HepG2 (cell line): Measurements from ENCODE around the gene TXNRD1. TPM values are rescaled to one million over a fixed set of nuclear protein-coding genes. Genes with fewer than 3 reads are reported as not detected.

Experiments
- ATAC-seq: fragments of 200-7000 bp; cut with Tn5 transposase; 3 replicates; pipeline ENCODE4 v1.9.1; 2020; ENCODE audit warnings: mild to moderate bottlenecking, moderate library complexity
- BruUV-seq: library from RNA; stranded (reverse); fragments of 400-500 nt; replicated peaks from 2 replicates; lab custom pipeline; 2021; lab: Mats Ljungman, UMichigan
- CTCF ChIA-PET: fragments of 300-600 bp; formaldehyde crosslinking; extraction: SDS; loops from one replicate; lab custom pipeline; 2021; ENCODE audit warnings: low total read pairs, inconsistent platforms, low intra/inter-chr PET ratio; lab: Yijun Ruan, JAX
- POLR2A ChIA-PET: fragments of 350-600 bp; sonication (Branson Sonifier 250); formaldehyde crosslinking; loops from one replicate; lab custom pipeline; 2020; ENCODE audit warnings: antibody characterized with exemption, inconsistent platforms; lab: Yijun Ruan, JAX
- DNase-seq: peaks from one replicate; pipeline ENCODE4 v3.0.0-alpha.2; 2015; ENCODE audit warnings: low spot score
- FAIRE-seq: peaks from 3 replicates; lab custom pipeline; 2011; peaks lifted over from hg19 to GRCh38; lab: Jason Lieb, UNC
- H2AFZ ChIP-seq: one replicate; pipeline ENCODE4 v1.6.1; 2011; ENCODE audit warnings: low read length, inconsistent platforms
- H3K27ac ChIP-seq: fragments of 300-600 bp; 3 replicates; pipeline ENCODE4 v1.8.0; 2011; ENCODE audit warnings: mixed run types, mild to moderate bottlenecking, mixed read lengths, low read length, inconsistent platforms; ENCODE audit not compliant: insufficient read depth; ENCODE audit errors: extremely low read length
- H3K27me3 ChIP-seq, 2 experiments: fragments of 200-600 bp in 1 of 2; 2 replicates in 1 of 2; 3 replicates in 1 of 2; pipeline versions ENCODE4 v1.6.0 to v1.8.0; 2011; ENCODE audit warnings: low read length in 2 of 2, mild to moderate bottlenecking in 2 of 2, moderate library complexity in 2 of 2, inconsistent platforms in 1 of 2; ENCODE audit not compliant: insufficient read depth in 2 of 2, control insufficient read depth in 1 of 2
- H3K36me3 ChIP-seq, 2 experiments: fragments of 200-600 bp in 1 of 2; replicated peaks in 1 of 2; 2 replicates in 1 of 2; 3 replicates in 1 of 2; pipeline versions ENCODE4 v1.5.1 to v1.8.0; 2011; ENCODE audit warnings: low read length in 2 of 2, inconsistent platforms in 1 of 2; ENCODE audit not compliant: insufficient read depth in 2 of 2, control insufficient read depth in 1 of 2
- H3K4me1 ChIP-seq: 2 replicates; pipeline ENCODE4 v1.5.1; 2012; ENCODE audit warnings: low read length, inconsistent platforms; ENCODE audit not compliant: insufficient read depth
- H3K4me2 ChIP-seq: 2 replicates; pipeline ENCODE4 v1.6.0; 2011; ENCODE audit warnings: low read depth, low read length, inconsistent platforms
- H3K4me3 ChIP-seq, 3 experiments: fragments of 200-600 bp in 1 of 3; sonication (generic), shearing (Covaris generic) in 1 of 3; replicated peaks in 1 of 3; 2 replicates each; pipeline ENCODE4 v1.5.1; 2011 to 2016; ENCODE audit warnings: low read length in 3 of 3, inconsistent platforms in 2 of 3, low read depth in 2 of 3, mild to moderate bottlenecking in 2 of 3, control low read depth in 1 of 3, mixed read lengths in 1 of 3; ENCODE audit not compliant: insufficient read depth in 1 of 3
- H3K79me2 ChIP-seq: one replicate; pipeline ENCODE4 v1.6.1; 2011; ENCODE audit warnings: low read length, inconsistent platforms; ENCODE audit not compliant: insufficient read depth
- H3K9ac ChIP-seq: 2 replicates; pipeline ENCODE4 v1.6.0; 2011; ENCODE audit warnings: mild to moderate bottlenecking, low read depth, low read length, inconsistent platforms; ENCODE audit not compliant: insufficient read depth
- H3K9me3 ChIP-seq: 2 replicates; pipeline ENCODE4 v1.5.1; 2012; ENCODE audit warnings: mild to moderate bottlenecking, low read length
- H4K20me1 ChIP-seq: 2 replicates; pipeline ENCODE4 v1.6.0; 2011; ENCODE audit warnings: inconsistent platforms, mild to moderate bottlenecking, low read length, moderate library complexity; ENCODE audit not compliant: insufficient read depth
- DDIT3 ChIP-seq: sonication (generic); formaldehyde crosslinking; IDR thresholded peaks from 2 replicates; pipeline ENCODE4 v1.4.0; 2020; ENCODE audit warnings: mild to moderate bottlenecking, missing genetic modification reagents
- PRDM15 ChIP-seq: sonication (generic); formaldehyde crosslinking; IDR thresholded peaks from 2 replicates; pipeline ENCODE4 v1.4.0; 2020; ENCODE audit warnings: missing genetic modification reagents
- RCOR2 ChIP-seq: IDR thresholded peaks from 2 replicates; pipeline ENCODE4 v1.6.1; 2016; ENCODE audit warnings: missing biosample characterization, missing genetic modification reagents
- TGIF2 ChIP-seq: IDR thresholded peaks from 2 replicates; pipeline ENCODE4 v1.6.1; 2016; ENCODE audit warnings: control low read depth, missing compliant biosample characterization
- ZFAT ChIP-seq: sonication (generic); formaldehyde crosslinking; conservative IDR thresholded peaks from 2 replicates; pipeline ENCODE4 v1.8.1; 2023; ENCODE audit warnings: missing genetic modification reagents, inconsistent platforms
- ZFP36L1 ChIP-seq: sonication (generic); formaldehyde crosslinking; IDR thresholded peaks from 2 replicates; pipeline ENCODE4 v1.8.0; 2022; ENCODE audit warnings: mild to moderate bottlenecking, missing genetic modification reagents, moderate library complexity
- ZNF30 ChIP-seq: sonication (generic); formaldehyde crosslinking; IDR thresholded peaks from 2 replicates; pipeline ENCODE4 v1.5.0; 2020; ENCODE audit warnings: mild to moderate bottlenecking, missing genetic modification reagents
- ZNF546 ChIP-seq: sonication (generic); formaldehyde crosslinking; conservative IDR thresholded peaks from 2 replicates; pipeline ENCODE4 v1.8.1; 2023; ENCODE audit warnings: mild to moderate bottlenecking, missing genetic modification reagents
- ZNF614 ChIP-seq: IDR thresholded peaks from 2 replicates; pipeline ENCODE4 v1.6.1; 2018; ENCODE audit warnings: missing biosample characterization, missing genetic modification reagents, inconsistent platforms, borderline replicate concordance
- WGBS: methylation state at CpG from one replicate; pipeline ENCODE4 v1.1.6; 2017; ENCODE audit warnings: low lambda C conversion rate; 5-methylcytosine and 5-hydroxymethylcytosine counted together
- in situ Hi-C: cut with HindIII; loops from 2 replicates; pipeline ENCODE4 v1.10.0; 2017; ENCODE audit warnings: low pct_unique_long_range_greater_than_20kb; ENCODE audit not compliant: extremely low pct_ligation_motif_present
- intact Hi-C: fragments of 100-400 bp; cut with micrococcal nuclease; formaldehyde crosslinking; loops from one replicate; pipeline ENCODE4 v1.10.0; 2022; ENCODE audit not compliant: unreplicated experiment
- polyA plus RNA-seq, 8 experiments: library from polyadenylated mRNA; depleted of rRNA in 3 of 8; stranded (reverse) in 7 of 8; unstranded in 1 of 8; fragments of >200 nt; fragmentation: Illumina TruSeq in 4 of 8; extraction: Trizol in 4 of 8; gene quantifications; 2 replicates each; pipeline versions ENCODE4 v1.2.1 to v1.2.3, GENCODE V29; 2011 to 2016; ENCODE audit warnings: low read depth in 4 of 8, missing spikeins in 1 of 8, mixed read lengths in 1 of 8; ENCODE audit not compliant: insufficient read depth in 1 of 8
- total RNA-seq, 5 experiments: library from RNA; depleted of rRNA; stranded (reverse); fragments of >200 nt; fragmentation: Illumina TruSeq; extraction: Trizol; gene quantifications; 2 replicates each; pipeline ENCODE4 v1.2.3, GENCODE V29; 2016; ENCODE audit warnings: low read depth in 1 of 5
- TF ChIP-seq, protein P1 (sequence below): sonication (generic); formaldehyde crosslinking; IDR thresholded peaks from 2 replicates; pipeline ENCODE4 v1.8.0; 2022; ENCODE audit warnings: mild to moderate bottlenecking, missing genetic modification reagents, moderate library complexity

Gene TXNRD1
- total and polyA plus RNA-seq, 2 of the 13 experiments (the other 11 are each of a cell fraction or from before 2014, with no cell fraction given) = 54.0 to 190 TPM

- no peak for TF ChIP-seq ZNF546 (CRISPR knock-in tag)
- TF ChIP-seq RCOR2 = no peak
- TF ChIP-seq PRDM15 (CRISPR knock-in tag) = no peak
- TF ChIP-seq ZFP36L1 = no peak
Measured at GRCh38 chr12:104372721-104373335, 157.2 kb downstream of the TXNRD1 start (continued).

GRCh38 chr12:104374071-104374470, 158.5 kb downstream of the TXNRD1 start:
- in situ Hi-C loops = no loop called here
- BruUV-seq = no TSS peak
- no peak for DNase-seq
- no peak overlapping the region for H3K4me3 ChIP-seq
- no peak for FAIRE-seq
- H3K27me3 ChIP-seq = no peaks in the 10 kb centered on the region; a peak in 2 of 5 replicates
- intact Hi-C loops = no loop called here
- POLR2A ChIA-PET = no interaction called here
- no peaks in the 10 kb centered on the region for H3K79me2 ChIP-seq
- no peak overlapping the region for H3K27ac ChIP-seq
- no peak overlapping the region for H3K9ac ChIP-seq
- H3K4me1 ChIP-seq = no peaks in the 10 kb centered on the region
- H3K36me3 ChIP-seq = no peaks in the 10 kb centered on the region
- ATAC-seq = no peak
- CTCF ChIA-PET = no interaction called here
- no peaks in the 10 kb centered on the region for H3K9me3 ChIP-seq
- H2AFZ ChIP-seq = no peak overlapping the region
- WGBS = 49% methylated on average over 2 of the region's 2 CpGs
- no peak overlapping the region for H3K4me2 ChIP-seq
- H4K20me1 ChIP-seq = no peaks in the 10 kb centered on the region
- TF ChIP-seq ZFAT (CRISPR knock-in tag) (no peak), ZNF30 (no peak), ZNF614 (CRISPR knock-in tag) (no peak), DDIT3 (CRISPR knock-in tag) (no peak), TGIF2 (CRISPR knock-in tag) (no peak)
- TF ChIP-seq, protein P1, sequence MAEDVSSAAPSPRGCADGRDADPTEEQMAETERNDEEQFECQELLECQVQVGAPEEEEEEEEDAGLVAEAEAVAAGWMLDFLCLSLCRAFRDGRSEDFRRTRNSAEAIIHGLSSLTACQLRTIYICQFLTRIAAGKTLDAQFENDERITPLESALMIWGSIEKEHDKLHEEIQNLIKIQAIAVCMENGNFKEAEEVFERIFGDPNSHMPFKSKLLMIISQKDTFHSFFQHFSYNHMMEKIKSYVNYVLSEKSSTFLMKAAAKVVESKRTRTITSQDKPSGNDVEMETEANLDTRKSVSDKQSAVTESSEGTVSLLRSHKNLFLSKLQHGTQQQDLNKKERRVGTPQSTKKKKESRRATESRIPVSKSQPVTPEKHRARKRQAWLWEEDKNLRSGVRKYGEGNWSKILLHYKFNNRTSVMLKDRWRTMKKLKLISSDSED (CRISPR knock-in tag) = no peak
- TF ChIP-seq, all 625 proteins: peak for 0
